ENCODE measurements around the gene PHF21A. TPM values are rescaled to one million over a fixed set of nuclear protein-coding genes. Genes with fewer than 3 reads are reported as not detected.

The PHF21A gene
- total RNA-seq, 2 experiments from 2014 or later: 59.5 to 66.2 TPM

DNA sequence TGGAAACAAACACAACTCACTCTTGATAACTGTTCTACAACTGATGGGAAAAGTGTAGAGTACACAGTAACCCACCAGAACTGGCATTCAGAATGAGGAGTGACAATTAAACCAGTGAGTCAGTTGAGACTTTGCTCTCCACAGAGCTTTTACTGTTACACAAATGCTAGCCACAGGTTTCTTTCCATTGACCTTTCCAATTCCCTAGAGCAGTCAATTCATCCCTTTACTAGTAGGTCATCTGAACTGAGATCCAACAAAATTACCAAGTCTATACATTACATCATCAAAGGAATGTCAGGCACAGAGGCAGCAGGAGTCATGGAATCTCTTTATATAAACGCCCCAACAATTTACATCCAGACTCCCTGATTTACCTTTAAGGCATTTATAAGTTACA is 65.9 kb downstream of the PHF21A start:
- ATAC-seq (ENCODE audit: poor library complexity): no peak
- ChIA-PET CTCF (no interaction called here), POLR2A (no interaction called here)
- no peak overlapping the region for H3K27ac ChIP-seq (ENCODE audit: low read depth in 1 of 2, low read length in 2 of 2)
- Mint-ChIP-seq H3K4me3 (no peak overlapping the region), H3K27ac (no peak overlapping the region), H3K9me3 (no peaks in the 10 kb centered on the region), H3K27me3 (no peaks in the 10 kb centered on the region), H3K36me3 (ENCODE audit: low read depth) (peaks cover 42% of the 10 kb centered on the region), H3K4me1 (ENCODE audit: low read depth) (peaks cover 27% of the 10 kb centered on the region)
- intact Hi-C loops (cut with DNase I, micrococcal nuclease): loop anchor here in 1 of 2 experiments (10.0 kb wide), 1 partner anchor 1819 kb away; no protein-coding TSS in a partner anchor
- no peaks in the 10 kb centered on the region for H3K4me1 ChIP-seq (ENCODE audit: insufficient read depth, low read length)
- no peak for DNase-seq
- no peaks in the 10 kb centered on the region for H3K27me3 ChIP-seq (ENCODE audit: control insufficient read depth in 1 of 2, insufficient read depth in 2 of 2, low read length in 2 of 2)
- no peak overlapping the region for H3K4me3 ChIP-seq (ENCODE audit: low read length)
- H3K36me3 ChIP-seq (ENCODE audit: insufficient read depth, low read length): peaks cover 2% of the 10 kb centered on the region
- TF ChIP-seq, protein P1, sequence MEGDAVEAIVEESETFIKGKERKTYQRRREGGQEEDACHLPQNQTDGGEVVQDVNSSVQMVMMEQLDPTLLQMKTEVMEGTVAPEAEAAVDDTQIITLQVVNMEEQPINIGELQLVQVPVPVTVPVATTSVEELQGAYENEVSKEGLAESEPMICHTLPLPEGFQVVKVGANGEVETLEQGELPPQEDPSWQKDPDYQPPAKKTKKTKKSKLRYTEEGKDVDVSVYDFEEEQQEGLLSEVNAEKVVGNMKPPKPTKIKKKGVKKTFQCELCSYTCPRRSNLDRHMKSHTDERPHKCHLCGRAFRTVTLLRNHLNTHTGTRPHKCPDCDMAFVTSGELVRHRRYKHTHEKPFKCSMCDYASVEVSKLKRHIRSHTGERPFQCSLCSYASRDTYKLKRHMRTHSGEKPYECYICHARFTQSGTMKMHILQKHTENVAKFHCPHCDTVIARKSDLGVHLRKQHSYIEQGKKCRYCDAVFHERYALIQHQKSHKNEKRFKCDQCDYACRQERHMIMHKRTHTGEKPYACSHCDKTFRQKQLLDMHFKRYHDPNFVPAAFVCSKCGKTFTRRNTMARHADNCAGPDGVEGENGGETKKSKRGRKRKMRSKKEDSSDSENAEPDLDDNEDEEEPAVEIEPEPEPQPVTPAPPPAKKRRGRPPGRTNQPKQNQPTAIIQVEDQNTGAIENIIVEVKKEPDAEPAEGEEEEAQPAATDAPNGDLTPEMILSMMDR (IDR thresholded peaks at IDR 0.05): no peak
- H3K9me3 ChIP-seq (ENCODE audit: control insufficient read depth in 1 of 2, insufficient read depth in 1 of 2, low read length in 2 of 2): no peaks in the 10 kb centered on the region

DNA sequence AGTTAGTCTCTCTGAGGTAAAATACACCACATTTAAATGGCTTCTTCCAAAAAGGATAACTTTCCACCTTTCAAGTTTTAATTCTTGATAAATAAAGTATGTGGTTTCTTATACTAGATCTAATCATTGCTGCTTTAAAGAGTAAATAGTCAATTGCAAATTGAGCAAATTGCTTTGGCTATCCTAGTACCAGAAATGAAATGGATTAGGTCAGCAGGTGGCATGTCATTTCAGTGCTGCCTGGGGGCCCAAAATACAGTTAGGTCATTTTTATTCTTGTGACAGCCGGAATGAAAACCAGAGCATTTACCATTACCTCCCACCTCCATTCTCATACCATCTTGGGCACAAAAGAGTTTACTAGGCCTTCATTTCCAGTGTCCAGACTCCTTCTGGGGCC is 70.2 kb downstream of the PHF21A start:
- ATAC-seq (ENCODE audit: poor library complexity) (no peak), DNase-seq (no peak)
- H3K4me1 ChIP-seq (ENCODE audit: insufficient read depth, low read length): no peaks in the 10 kb centered on the region
- H3K4me3 ChIP-seq (ENCODE audit: low read length): no peak overlapping the region
- H3K27me3 Mint-ChIP-seq: no peaks in the 10 kb centered on the region
- peaks cover 21% of the 10 kb centered on the region for H3K4me1 Mint-ChIP-seq (ENCODE audit: low read depth)
- intact Hi-C loops (cut with DNase I, micrococcal nuclease): loop anchor here in 1 of 2 experiments (10.0 kb wide), 1 partner anchor 1824 kb away; no protein-coding TSS in a partner anchor
- no peaks in the 10 kb centered on the region for H3K9me3 ChIP-seq (ENCODE audit: control insufficient read depth in 1 of 2, insufficient read depth in 1 of 2, low read length in 2 of 2)
- H3K36me3 ChIP-seq (ENCODE audit: insufficient read depth, low read length): peaks cover 19% of the 10 kb centered on the region
- ChIA-PET POLR2A (no interaction called here), CTCF (no interaction called here)
- H3K27ac ChIP-seq (ENCODE audit: low read depth in 1 of 2, low read length in 2 of 2): no peak overlapping the region
- no peaks in the 10 kb centered on the region for H3K27me3 ChIP-seq (ENCODE audit: control insufficient read depth in 1 of 2, insufficient read depth in 2 of 2, low read length in 2 of 2)
- H3K27ac Mint-ChIP-seq: no peak overlapping the region
- TF ChIP-seq, protein P1 (IDR thresholded peaks at IDR 0.05): no peak
- peaks cover 3% of the 10 kb centered on the region for H3K9me3 Mint-ChIP-seq
- H3K4me3 Mint-ChIP-seq: no peak overlapping the region
- peaks cover 64% of the 10 kb centered on the region for H3K36me3 Mint-ChIP-seq (ENCODE audit: low read depth)

DNA sequence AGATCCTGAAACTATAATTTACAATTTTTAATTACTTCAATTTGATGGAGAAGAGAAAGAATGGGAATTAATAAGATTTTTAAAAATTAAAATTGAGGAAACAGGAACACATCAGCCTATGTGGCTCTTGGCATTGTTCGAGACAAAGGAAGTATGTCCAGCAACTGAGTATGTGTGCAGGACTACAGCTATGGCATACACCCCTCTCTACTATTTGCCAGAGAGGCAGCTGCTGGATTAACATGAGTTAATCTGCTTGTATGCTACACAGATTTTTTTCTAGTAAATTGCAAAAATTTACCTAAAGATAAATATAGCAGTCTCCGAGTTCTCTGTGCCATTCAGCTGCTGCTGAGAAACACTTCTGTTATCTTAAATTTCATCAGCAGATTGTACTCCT is 70.6 kb downstream of the PHF21A start:
- H3K27me3 Mint-ChIP-seq: no peaks in the 10 kb centered on the region
- H3K4me3 Mint-ChIP-seq: no peak overlapping the region
- peaks cover 20% of the 10 kb centered on the region for H3K4me1 Mint-ChIP-seq (ENCODE audit: low read depth)
- H3K9me3 Mint-ChIP-seq: peaks cover 3% of the 10 kb centered on the region
- no peaks in the 10 kb centered on the region for H3K27me3 ChIP-seq (ENCODE audit: control insufficient read depth in 1 of 2, insufficient read depth in 2 of 2, low read length in 2 of 2)
- no peak overlapping the region for H3K27ac Mint-ChIP-seq
- ATAC-seq (ENCODE audit: poor library complexity): no peak
- no peak overlapping the region for H3K4me3 ChIP-seq (ENCODE audit: low read length)
- H3K4me1 ChIP-seq (ENCODE audit: insufficient read depth, low read length): no peaks in the 10 kb centered on the region
- intact Hi-C loops (cut with DNase I, micrococcal nuclease): loop anchor here in 1 of 2 experiments (10.0 kb wide), 1 partner anchor 1824 kb away; no protein-coding TSS in a partner anchor
- H3K27ac ChIP-seq (ENCODE audit: low read depth in 1 of 2, low read length in 2 of 2): no peak overlapping the region
- ChIA-PET POLR2A (no interaction called here), CTCF (no interaction called here)
- peaks cover 19% of the 10 kb centered on the region for H3K36me3 ChIP-seq (ENCODE audit: insufficient read depth, low read length)
- DNase-seq: no peak
- H3K36me3 Mint-ChIP-seq (ENCODE audit: low read depth): peaks cover 64% of the 10 kb centered on the region
- TF ChIP-seq, protein P1 (IDR thresholded peaks at IDR 0.05): no peak
- H3K9me3 ChIP-seq (ENCODE audit: control insufficient read depth in 1 of 2, insufficient read depth in 1 of 2, low read length in 2 of 2): no peaks in the 10 kb centered on the region

Data from CD4-positive, alpha-beta T cell (primary cell).